OCI-LY1 (cell line): ENCODE data around the gene CDKAL1.

Source experiments
- EZH2 ChIP-seq: fragments of 200-600 bp; sonication (generic), shearing (Covaris generic); IDR thresholded peaks from 2 replicates; pipeline ENCODE4 v1.8.0; 2017; ENCODE audit warnings: borderline replicate concordance, mixed run types, mild to moderate bottlenecking, antibody characterized with exemption, low read length, moderate library complexity, mixed read lengths
- TF ChIP-seq, protein P1 (sequence below): fragments of 200-600 bp; sonication (generic), shearing (Covaris generic); IDR thresholded peaks from 2 replicates; pipeline ENCODE4 v1.5.1; 2017; ENCODE audit warnings: mild to moderate bottlenecking, antibody characterized with exemption, low read length, moderate library complexity, mixed read lengths

DNA sequence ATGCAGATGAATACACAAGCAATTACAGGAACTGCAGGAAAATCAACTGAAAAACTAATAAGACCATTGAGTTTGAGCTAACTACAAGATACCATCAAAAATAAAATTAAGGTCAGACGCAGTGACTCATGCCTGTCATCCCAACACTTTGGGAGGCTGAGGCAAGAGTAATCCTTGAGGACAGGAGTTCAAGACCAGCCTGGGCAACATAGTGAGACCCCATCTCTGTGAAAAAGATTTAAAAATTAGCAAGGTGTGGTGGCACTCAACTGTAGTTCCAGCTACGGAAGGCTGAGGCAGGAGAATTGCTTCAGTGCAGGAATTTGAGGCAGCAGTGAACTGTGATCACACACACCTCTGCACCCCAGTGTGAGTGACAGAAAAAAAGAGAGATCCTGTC lies 639.4 kb downstream of the CDKAL1 start:
- TF ChIP-seq, protein P1, sequence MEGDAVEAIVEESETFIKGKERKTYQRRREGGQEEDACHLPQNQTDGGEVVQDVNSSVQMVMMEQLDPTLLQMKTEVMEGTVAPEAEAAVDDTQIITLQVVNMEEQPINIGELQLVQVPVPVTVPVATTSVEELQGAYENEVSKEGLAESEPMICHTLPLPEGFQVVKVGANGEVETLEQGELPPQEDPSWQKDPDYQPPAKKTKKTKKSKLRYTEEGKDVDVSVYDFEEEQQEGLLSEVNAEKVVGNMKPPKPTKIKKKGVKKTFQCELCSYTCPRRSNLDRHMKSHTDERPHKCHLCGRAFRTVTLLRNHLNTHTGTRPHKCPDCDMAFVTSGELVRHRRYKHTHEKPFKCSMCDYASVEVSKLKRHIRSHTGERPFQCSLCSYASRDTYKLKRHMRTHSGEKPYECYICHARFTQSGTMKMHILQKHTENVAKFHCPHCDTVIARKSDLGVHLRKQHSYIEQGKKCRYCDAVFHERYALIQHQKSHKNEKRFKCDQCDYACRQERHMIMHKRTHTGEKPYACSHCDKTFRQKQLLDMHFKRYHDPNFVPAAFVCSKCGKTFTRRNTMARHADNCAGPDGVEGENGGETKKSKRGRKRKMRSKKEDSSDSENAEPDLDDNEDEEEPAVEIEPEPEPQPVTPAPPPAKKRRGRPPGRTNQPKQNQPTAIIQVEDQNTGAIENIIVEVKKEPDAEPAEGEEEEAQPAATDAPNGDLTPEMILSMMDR = no peak
- TF ChIP-seq EZH2 = no peak
